Gastrocnemius medialis (tissue), 4 donors: ENCODE data around the gene SEMA6B. TPM values are rescaled to one million over a fixed set of nuclear protein-coding genes. Genes with fewer than 3 reads are reported as not detected.

Experiments used
- ATAC-seq, 2 donors: fragments of 150-250 bp; one replicate each; pipeline ENCODE4 v1.9.1; 2016
- DNase-seq, 2 donors: peaks; one replicate each; pipeline ENCODE4 v3.0.0-alpha.2; 2019
- H3K27ac ChIP-seq, 4 donors: fragments of 200-600 bp; sonication (generic); 1 replicate in 1 of 4; 2 replicates in 3 of 4; pipeline ENCODE4 v1.5.1; 2016 to 2018; ENCODE audit warnings: mild to moderate bottlenecking in 2 of 4, moderate library complexity in 1 of 4
- H3K27me3 ChIP-seq, 3 donors: fragments of 200-600 bp; sonication (generic) in 2 of 3; 1 replicate in 1 of 3; 2 replicates in 2 of 3; pipeline versions ENCODE4 v1.5.1 to v1.6.0; 2016 to 2019; ENCODE audit warnings: mild to moderate bottlenecking in 1 of 3, moderate library complexity in 1 of 3
- H3K36me3 ChIP-seq, 2 donors: fragments of 200-600 bp; sonication (generic) in 1 of 2; one replicate each; pipeline ENCODE4 v1.5.1; 2017 to 2018
- H3K4me1 ChIP-seq, 2 donors: fragments of 200-600 bp; sonication (generic) in 1 of 2; one replicate each; pipeline ENCODE4 v1.5.1; 2016 to 2017; ENCODE audit warnings: mild to moderate bottlenecking in 2 of 2
- H3K4me3 ChIP-seq, 4 donors: fragments of 200-600 bp; sonication (generic) in 3 of 4; 1 replicate in 1 of 4; 2 replicates in 3 of 4; pipeline ENCODE4 v1.5.1; 2016 to 2019; ENCODE audit warnings: mild to moderate bottlenecking in 2 of 4
- H3K9me3 ChIP-seq, 3 donors: fragments of 200-600 bp; sonication (generic) in 2 of 3; 1 replicate in 1 of 3; 2 replicates in 2 of 3; pipeline ENCODE4 v1.5.1; 2016 to 2019
- POLR2A ChIP-seq, 2 donors: fragments of 450-650 bp; IDR thresholded peaks; one replicate each; pipeline ENCODE4 v1.6.1; 2017; ENCODE audit warnings: antibody characterized with exemption in 2 of 2, mild to moderate bottlenecking in 2 of 2, moderate library complexity in 2 of 2
- in situ Hi-C, 4 donors: fragments of 200-750 bp; cut with MboI; loops; one replicate each; pipeline versions ENCODE4 v1.15.0 to v1.8.0; 2017; ENCODE audit warnings: low sequenced_read_pairs in 4 of 4
- intact Hi-C: fragments of 100-400 bp; cut with DNase I; formaldehyde crosslinking; loops from one replicate; pipeline ENCODE4 v1.15.1; 2023; ENCODE audit warnings: low total_unique reads
- total RNA-seq, 4 donors: library from RNA; depleted of rRNA; stranded (reverse); fragments of >200 nt; gene quantifications; one replicate each; pipeline versions ENCODE4 v1.1.0 to v1.2.3, GENCODE V29; 2016
- TF ChIP-seq, protein P1 (sequence below), 5 experiments: fragments of 450-650 bp in 3 of 5; fragments of 200-600 bp in 2 of 5; sonication (generic) in 2 of 5; IDR thresholded peaks in 4 of 5; conservative IDR thresholded peaks in 1 of 5; 1 replicate in 4 of 5; 2 replicates in 1 of 5; pipeline ENCODE4 v1.5.1; 2016 to 2019; ENCODE audit warnings: antibody characterized with exemption in 5 of 5, mild to moderate bottlenecking in 3 of 5, moderate library complexity in 3 of 5

Gene SEMA6B
- total RNA-seq, 4 donors from 2014 or later: 1.4 to 3.3 (median 2.6) TPM

DNA sequence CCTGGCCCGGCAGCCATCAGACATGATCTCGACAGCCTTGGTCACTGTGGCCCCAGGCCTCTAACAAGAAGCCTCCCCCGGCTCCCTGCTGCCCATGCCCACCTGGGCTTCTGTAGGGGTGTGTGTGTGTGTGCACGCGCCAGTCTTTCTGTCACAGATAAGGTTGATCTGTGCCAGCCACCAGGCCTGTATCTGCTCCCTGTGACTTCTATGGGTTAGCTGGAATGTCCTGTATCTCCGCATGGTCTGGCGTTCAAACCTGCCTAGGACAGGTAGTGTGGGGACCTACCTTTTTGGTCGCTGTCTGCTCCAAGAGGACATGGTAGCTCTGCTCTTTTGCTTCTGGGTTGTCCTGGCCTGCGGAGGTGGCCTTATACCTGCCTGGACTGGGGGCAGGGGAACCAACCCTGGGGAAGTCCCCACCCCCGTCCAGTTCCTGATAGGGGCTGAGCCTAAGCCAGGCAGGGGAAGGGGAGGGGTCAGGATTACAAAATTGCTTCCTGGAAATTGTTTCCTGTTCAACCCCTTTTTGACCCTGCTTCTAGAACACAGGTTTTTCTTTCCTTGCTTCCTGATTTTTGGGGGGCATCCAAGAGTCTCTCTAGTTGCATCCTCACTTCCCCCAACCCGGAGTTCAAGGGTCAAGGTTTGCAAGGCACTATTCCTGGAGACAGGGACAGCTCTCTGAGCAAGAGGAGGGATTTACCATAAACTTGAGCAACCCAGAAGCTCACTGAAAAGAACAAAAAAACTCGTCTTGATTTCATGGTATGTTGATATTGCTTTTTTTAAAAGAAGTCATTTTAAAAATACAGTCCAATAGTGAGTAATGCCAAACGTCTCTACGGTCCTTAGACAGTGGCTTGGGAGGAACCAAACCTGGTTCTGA is 19.5 kb downstream of the SEMA6B start, which contains the start of gene LRG1:
TSS of gene LRG1 (minus strand) at position 344 of the 889 bp plus-strand sequence. CDS start at position 321, 23 bp downstream.
- intact Hi-C loops: loop anchor here (5.0 to 10.0 kb wide), 5 partner anchors 83 to 435 kb away; partner anchors contain the start of genes CHAF1A, FEM1A, SH3GL1 and UBXN6
- no peaks in the 10 kb centered on the region for H3K9me3 ChIP-seq
- peaks cover 26 to 31% of the 10 kb centered on the region in 2 donors for H3K4me1 ChIP-seq
- ATAC-seq: no peak
- H3K4me3 ChIP-seq: no peak within 1 kb of the TSS
- DNase-seq: no peak
- no peaks in the 10 kb centered on the region for H3K27me3 ChIP-seq
- H3K36me3 ChIP-seq: no peaks in the 10 kb centered on the region
- peak within 1 kb of the TSS in 3 of 4 donors; percentile 5 to 21 (median 11) for H3K27ac ChIP-seq
- in situ Hi-C loops: no loop called here
- TF ChIP-seq, protein P1, sequence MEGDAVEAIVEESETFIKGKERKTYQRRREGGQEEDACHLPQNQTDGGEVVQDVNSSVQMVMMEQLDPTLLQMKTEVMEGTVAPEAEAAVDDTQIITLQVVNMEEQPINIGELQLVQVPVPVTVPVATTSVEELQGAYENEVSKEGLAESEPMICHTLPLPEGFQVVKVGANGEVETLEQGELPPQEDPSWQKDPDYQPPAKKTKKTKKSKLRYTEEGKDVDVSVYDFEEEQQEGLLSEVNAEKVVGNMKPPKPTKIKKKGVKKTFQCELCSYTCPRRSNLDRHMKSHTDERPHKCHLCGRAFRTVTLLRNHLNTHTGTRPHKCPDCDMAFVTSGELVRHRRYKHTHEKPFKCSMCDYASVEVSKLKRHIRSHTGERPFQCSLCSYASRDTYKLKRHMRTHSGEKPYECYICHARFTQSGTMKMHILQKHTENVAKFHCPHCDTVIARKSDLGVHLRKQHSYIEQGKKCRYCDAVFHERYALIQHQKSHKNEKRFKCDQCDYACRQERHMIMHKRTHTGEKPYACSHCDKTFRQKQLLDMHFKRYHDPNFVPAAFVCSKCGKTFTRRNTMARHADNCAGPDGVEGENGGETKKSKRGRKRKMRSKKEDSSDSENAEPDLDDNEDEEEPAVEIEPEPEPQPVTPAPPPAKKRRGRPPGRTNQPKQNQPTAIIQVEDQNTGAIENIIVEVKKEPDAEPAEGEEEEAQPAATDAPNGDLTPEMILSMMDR (IDR thresholded peaks at IDR 0.05 in 4 of 5, conservative IDR thresholded peaks at IDR 0.05 in 1 of 5): no peak
- TF ChIP-seq POLR2A (IDR thresholded peaks at IDR 0.05): no peak

DNA sequence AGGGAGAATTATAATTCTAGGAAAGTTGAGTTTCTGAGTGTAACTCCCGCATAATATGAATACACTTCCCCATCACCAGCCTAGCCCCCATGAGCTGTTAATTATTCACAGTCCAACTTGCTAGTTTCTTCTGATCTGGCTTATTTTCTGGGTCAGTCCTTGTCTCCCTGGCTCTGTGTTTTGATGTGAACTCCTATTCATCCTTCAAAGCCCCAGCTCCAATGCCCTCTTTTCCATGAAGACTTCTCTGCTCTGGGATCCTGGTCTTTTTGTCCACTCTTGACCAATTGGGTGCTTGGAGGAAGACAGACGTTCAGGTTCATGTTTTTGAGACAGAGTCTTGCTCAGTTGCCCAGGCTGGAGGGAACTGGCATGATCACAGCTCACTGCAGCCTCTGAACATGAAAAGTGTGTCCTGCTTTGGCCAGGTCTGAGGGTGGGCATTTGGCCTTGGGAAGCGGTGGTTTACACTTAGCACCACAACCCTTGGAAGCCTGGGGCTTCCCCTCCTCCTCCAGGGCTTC is 20.3 kb downstream of the SEMA6B start:
- peak overlapping the region in 2 of 4 donors; percentile 5 to 21 for H3K27ac ChIP-seq
- no peak for ATAC-seq
- intact Hi-C loops: loop anchor here (5.0 to 10.0 kb wide), 5 partner anchors 82 to 436 kb away; partner anchors contain the start of genes CHAF1A, FEM1A, SH3GL1 and UBXN6

DNA sequence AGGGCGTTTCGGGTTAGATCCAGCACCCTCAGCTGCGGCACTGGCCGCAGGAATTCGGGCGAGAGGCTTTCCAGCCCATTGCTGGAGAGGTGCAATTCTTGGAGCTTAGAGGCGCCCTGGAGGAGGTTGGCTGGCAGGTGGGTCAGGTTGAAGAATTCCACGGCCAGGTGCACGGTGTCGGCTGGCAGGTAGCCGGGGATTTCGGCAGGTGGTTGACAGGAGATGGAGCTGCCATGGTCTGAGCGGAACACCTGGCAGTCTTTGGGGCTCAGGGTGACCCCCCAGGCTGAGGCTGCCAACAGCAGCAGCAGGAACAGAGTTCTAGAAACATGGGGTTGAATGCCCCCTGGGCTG is 20.9 kb downstream of the SEMA6B start:
- intact Hi-C loops (loop anchor here (5.0 to 10.0 kb wide), 5 partner anchors 81 to 436 kb away; partner anchors contain the start of genes CHAF1A, FEM1A, SH3GL1 and UBXN6), in situ Hi-C loops (no loop called here)
- Histone ChIP-seq H3K27me3 (no peaks in the 10 kb centered on the region), H3K4me1 (peaks cover 26 to 38% of the 10 kb centered on the region in 2 donors), H3K27ac (peak overlapping the region; percentile 89 to 98 (median 92)), H3K9me3 (no peaks in the 10 kb centered on the region), H3K36me3 (no peaks in the 10 kb centered on the region), H3K4me3 (no peak overlapping the region)
- ATAC-seq (no peak), DNase-seq (no peak)
- TF ChIP-seq, protein P1 (IDR thresholded peaks at IDR 0.05 in 4 of 5, conservative IDR thresholded peaks at IDR 0.05 in 1 of 5): no peak
- no peak for TF ChIP-seq POLR2A (IDR thresholded peaks at IDR 0.05)

More for the DNA sequence above, 20.3 kb downstream of the SEMA6B start:
- in situ Hi-C loops: no loop called here
- TF ChIP-seq, protein P1 (IDR thresholded peaks at IDR 0.05 in 4 of 5, conservative IDR thresholded peaks at IDR 0.05 in 1 of 5): no peak
- TF ChIP-seq POLR2A (IDR thresholded peaks at IDR 0.05): no peak
- H3K9me3 ChIP-seq: no peaks in the 10 kb centered on the region
- H3K4me1 ChIP-seq: peaks cover 26 to 38% of the 10 kb centered on the region in 2 donors
- DNase-seq: no peak
- no peaks in the 10 kb centered on the region for H3K36me3 ChIP-seq
- no peaks in the 10 kb centered on the region for H3K27me3 ChIP-seq
- H3K4me3 ChIP-seq: no peak overlapping the region

DNA sequence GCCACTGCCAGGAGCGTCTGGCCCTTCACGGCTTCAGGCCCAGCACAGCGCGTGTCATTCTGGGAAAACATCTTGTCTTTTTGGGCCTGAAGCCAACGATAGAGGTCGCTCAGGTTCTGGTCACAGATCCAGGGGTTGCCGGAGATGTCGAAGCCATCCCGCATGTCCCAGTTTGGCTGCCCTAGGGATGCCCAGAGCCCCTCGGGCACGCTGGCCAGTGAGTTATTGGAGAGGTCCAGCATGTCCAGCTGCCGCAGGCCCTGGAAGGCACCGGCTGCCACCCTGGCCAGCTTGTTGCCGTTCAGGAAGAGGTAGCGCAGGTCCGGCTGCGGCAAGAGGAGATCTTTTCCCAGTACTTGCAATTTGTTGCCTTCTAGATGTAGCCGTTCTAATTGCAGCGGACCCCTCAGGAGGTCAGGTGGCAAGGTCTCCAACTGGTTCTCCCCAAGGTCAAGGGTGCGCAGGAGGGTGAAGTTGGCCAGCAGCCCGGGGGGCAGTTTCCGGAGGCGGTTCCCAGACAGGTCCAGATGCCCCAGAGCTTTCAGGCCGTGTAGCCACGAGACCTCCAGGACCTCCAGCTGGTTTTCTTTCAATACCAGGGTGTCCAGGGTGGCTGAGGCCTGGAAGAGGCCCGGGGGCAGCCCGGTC is 21.4 kb downstream of the SEMA6B start:
- Histone ChIP-seq H3K27ac (peak overlapping the region; percentile 89 to 98 (median 92)), H3K4me3 (no peak overlapping the region), H3K27me3 (no peaks in the 10 kb centered on the region), H3K36me3 (no peaks in the 10 kb centered on the region), H3K4me1 (peaks cover 26 to 38% of the 10 kb centered on the region in 2 donors), H3K9me3 (no peaks in the 10 kb centered on the region)
- DNase-seq: peak; percentile 49 to 68
- intact Hi-C loops (loop anchor here (2.0 to 10.0 kb wide), 6 partner anchors 21 to 437 kb away; partner anchors contain the start of genes CHAF1A, FEM1A, SEMA6B and SH3GL1), in situ Hi-C loops (no loop called here)
- ATAC-seq: peak; percentile 31 to 34
- no peak for TF ChIP-seq POLR2A (IDR thresholded peaks at IDR 0.05)
- TF ChIP-seq, protein P1 (IDR thresholded peaks at IDR 0.05 in 4 of 5, conservative IDR thresholded peaks at IDR 0.05 in 1 of 5): no peak
